IMR-90 (cell line): ENCODE data around the gene TENM3. TPM values are rescaled to one million over a fixed set of nuclear protein-coding genes. Genes with fewer than 3 reads are reported as not detected.
A peak's percentile ranks its signal among the peaks of the same experiment; 100 is the strongest.

Experiments
- ATAC-seq: fragments of 200-7000 bp; cut with Tn5 transposase; 2 replicates; pipeline ENCODE4 v1.9.1; 2020; ENCODE audit warnings: low read depth, mild to moderate bottlenecking, moderate library complexity
- BruUV-seq: library from RNA; stranded (reverse); fragments of 400-500 nt; replicated peaks from 2 replicates; lab custom pipeline; 2021; lab: Mats Ljungman, UMichigan
- CTCF ChIA-PET: fragments of 300-600 bp; formaldehyde crosslinking; extraction: SDS; loops from one replicate; lab custom pipeline; 2021; ENCODE audit warnings: antibody characterized with exemption; lab: Yijun Ruan, JAX
- POLR2A ChIA-PET: fragments of 300-600 bp; sonication (Branson Sonifier 250); formaldehyde crosslinking; loops from one replicate; lab custom pipeline; 2022; ENCODE audit warnings: antibody characterized with exemption; ENCODE audit not compliant: unreplicated experiment; lab: Charles Lee
- DNase-seq: peaks from one replicate; pipeline ENCODE4 v3.0.0; 2013
- H2AFZ ChIP-seq: replicated peaks from 2 replicates; pipeline ENCODE3; 2013; ENCODE audit warnings: low read length, mild to moderate bottlenecking; ENCODE audit not compliant: poor library complexity
- H2AK5ac ChIP-seq: 2 replicates; pipeline ENCODE4 v1.6.1; 2013; ENCODE audit warnings: low read depth, low read length, inconsistent platforms
- H2AK9ac ChIP-seq: replicated peaks from 2 replicates; pipeline ENCODE3; 2013; ENCODE audit warnings: mild to moderate bottlenecking, low read depth, low read length, moderate library complexity; ENCODE audit not compliant: poor library complexity
- H2BK120ac ChIP-seq: 2 replicates; pipeline ENCODE4 v1.6.1; 2013; ENCODE audit warnings: low read depth, low read length, inconsistent platforms
- H2BK15ac ChIP-seq: 3 replicates; pipeline ENCODE4 v1.6.1; 2013; ENCODE audit warnings: low read depth, low read length, inconsistent platforms
- H2BK20ac ChIP-seq: 2 replicates; pipeline ENCODE4 v1.6.1; 2013; ENCODE audit warnings: low read depth, mild to moderate bottlenecking, inconsistent platforms, low read length, moderate library complexity
- H2BK5ac ChIP-seq: 2 replicates; pipeline ENCODE4 v1.6.1; 2013; ENCODE audit warnings: mild to moderate bottlenecking, low read depth, low read length, inconsistent platforms; ENCODE audit not compliant: poor library complexity, severe bottlenecking
- H3K14ac ChIP-seq: replicated peaks from 2 replicates; pipeline ENCODE4 v1.6.1; 2013; ENCODE audit warnings: low read depth, low read length, inconsistent platforms
- H3K18ac ChIP-seq: 2 replicates; pipeline ENCODE4 v1.6.1; 2013; ENCODE audit warnings: low read depth, low read length, control low read depth
- H3K23ac ChIP-seq: 2 replicates; pipeline ENCODE4 v1.6.1; 2013; ENCODE audit warnings: low read depth, low read length, inconsistent platforms
- H3K27ac ChIP-seq: 2 replicates; pipeline ENCODE4 v1.5.1; 2013; ENCODE audit warnings: mild to moderate bottlenecking, control low read depth, low read length; ENCODE audit not compliant: insufficient read depth
- H3K27me3 ChIP-seq: 2 replicates; pipeline ENCODE4 v1.6.1; 2013; ENCODE audit warnings: low read length; ENCODE audit not compliant: control insufficient read depth, insufficient read depth
- H3K36me3 ChIP-seq: 2 replicates; pipeline ENCODE4 v1.6.1; 2013; ENCODE audit warnings: low read length, mixed read lengths; ENCODE audit not compliant: control insufficient read depth, insufficient read depth
- H3K4ac ChIP-seq: 2 replicates; pipeline ENCODE4 v1.6.1; 2013; ENCODE audit warnings: low read depth, low read length, inconsistent platforms
- H3K4me1 ChIP-seq: 2 replicates; pipeline ENCODE4 v1.6.1; 2013; ENCODE audit warnings: low read length, mixed read lengths; ENCODE audit not compliant: control insufficient read depth, insufficient read depth
- H3K4me2 ChIP-seq: 2 replicates; pipeline ENCODE4 v1.6.1; 2013; ENCODE audit warnings: low read depth, mild to moderate bottlenecking, control low read depth, low read length, moderate library complexity
- H3K4me3 ChIP-seq: 2 replicates; pipeline ENCODE4 v1.5.1; 2013; ENCODE audit warnings: low read depth, mild to moderate bottlenecking, control low read depth, low read length, moderate library complexity; ENCODE audit not compliant: insufficient read depth
- H3K56ac ChIP-seq: 2 replicates; pipeline ENCODE4 v1.6.1; 2013; ENCODE audit warnings: low read length, inconsistent platforms; ENCODE audit not compliant: insufficient read depth; ENCODE audit errors: extremely low read depth
- H3K79me1 ChIP-seq, 2 experiments: 2 replicates each; pipeline ENCODE4 v1.6.1; 2013; ENCODE audit warnings: low read length in 2 of 2, inconsistent platforms in 1 of 2, low read depth in 1 of 2
- H3K9ac ChIP-seq: 2 replicates; pipeline ENCODE4 v1.6.1; 2013; ENCODE audit warnings: low read depth, low read length, control low read depth
- H3K9me1 ChIP-seq: 2 replicates; pipeline ENCODE4 v1.6.1; 2013; ENCODE audit warnings: low read length, inconsistent platforms; ENCODE audit not compliant: insufficient read depth
- H3K9me3 ChIP-seq: 2 replicates; pipeline ENCODE4 v1.6.1; 2013; ENCODE audit warnings: low read length; ENCODE audit not compliant: control insufficient read depth, insufficient read depth
- H4K20me1 ChIP-seq: 2 replicates; pipeline ENCODE4 v1.6.1; 2013; ENCODE audit warnings: low read length, inconsistent platforms; ENCODE audit not compliant: insufficient read depth
- H4K5ac ChIP-seq: 2 replicates; pipeline ENCODE4 v1.6.1; 2013; ENCODE audit warnings: mild to moderate bottlenecking, low read depth, low read length, control low read depth
- H4K8ac ChIP-seq, 2 experiments: 2 replicates each; pipeline ENCODE4 v1.6.1; 2013; ENCODE audit warnings: low read depth in 2 of 2, low read length in 2 of 2, control low read depth in 1 of 2, inconsistent platforms in 1 of 2
- H4K91ac ChIP-seq: 2 replicates; pipeline ENCODE4 v1.6.1; 2013; ENCODE audit warnings: low read depth, low read length, inconsistent platforms; ENCODE audit not compliant: insufficient read depth
- BHLHE40 ChIP-seq: fragments of 150-350 bp; IDR thresholded peaks from 2 replicates; pipeline ENCODE4 v1.6.1; 2016; ENCODE audit warnings: mild to moderate bottlenecking, low read depth, low read length
- FOS ChIP-seq: fragments of 150-350 bp; IDR thresholded peaks from 2 replicates; pipeline ENCODE4 v1.6.1; 2016; ENCODE audit warnings: low read depth, low read length
- MAFK ChIP-seq: IDR thresholded peaks from 2 replicates; pipeline ENCODE4 v1.6.1; 2012; ENCODE audit warnings: low read depth, low read length, improper control_type of control experiment
- MXI1 ChIP-seq: IDR thresholded peaks from 2 replicates; pipeline ENCODE4 v1.6.1; 2012; ENCODE audit warnings: low read depth, mild to moderate bottlenecking, low read length, moderate library complexity, borderline replicate concordance
- NFE2L2 ChIP-seq: fragments of 150-350 bp; IDR thresholded peaks from 2 replicates; pipeline ENCODE4 v1.6.1; 2016; ENCODE audit warnings: low read depth, mild to moderate bottlenecking, low read length
- POLR2A ChIP-seq: IDR thresholded peaks from 2 replicates; pipeline ENCODE4 v1.6.1; 2012; ENCODE audit warnings: mild to moderate bottlenecking, low read depth, low read length
- RCOR1 ChIP-seq: IDR thresholded peaks from 2 replicates; pipeline ENCODE4 v1.6.1; 2012; ENCODE audit warnings: mild to moderate bottlenecking, low read length, improper control_type of control experiment; ENCODE audit not compliant: insufficient replicate concordance
- RFX5 ChIP-seq: IDR thresholded peaks from 2 replicates; pipeline ENCODE4 v1.8.0; 2012; ENCODE audit warnings: low read depth, mild to moderate bottlenecking, low read length, moderate library complexity
- WGBS, 2 experiments: methylation state at CpG; one replicate each; pipeline versions ENCODE4 v1.1.5 to v1.1.7; 2013; ENCODE audit warnings: missing lambda C conversion rate in 2 of 2; ENCODE audit not compliant: insufficient read length in 1 of 2; ENCODE audit errors: extremely low coverage in 2 of 2; 5-methylcytosine and 5-hydroxymethylcytosine counted together
- dilution Hi-C: fragments of 300-500 bp; cut with HindIII; formaldehyde crosslinking; loops from one replicate; pipeline ENCODE4 v1.14.3; 2018; ENCODE audit warnings: low sequenced_read_pairs; ENCODE audit not compliant: unreplicated experiment
- in situ Hi-C: fragments of 300-500 bp; cut with MboI; formaldehyde crosslinking; loops from 3 replicates; pipeline ENCODE4 v1.14.3; 2019; ENCODE audit warnings: low sequenced_read_pairs, inconsistent platforms, mixed read lengths
- intact Hi-C: fragments of 100-400 bp; cut with micrococcal nuclease; formaldehyde crosslinking; loops from 2 replicates; pipeline ENCODE4 v1.10.0; 2022
- polyA plus RNA-seq, 3 experiments: library from polyadenylated mRNA; depleted of rRNA; stranded (reverse); fragments of >200 nt; gene quantifications; 2 replicates each; pipeline ENCODE4 v1.2.3, GENCODE V29; 2012; ENCODE audit warnings: low replicate concordance in 1 of 3
- total RNA-seq: library from RNA; depleted of rRNA; stranded (reverse); fragments of >200 nt; gene quantifications from 2 replicates; pipeline ENCODE4 v1.2.3, GENCODE V29; 2012
- TF ChIP-seq, protein P1 (sequence below): conservative IDR thresholded peaks from 2 replicates; pipeline ENCODE4 v1.5.1; 2012; ENCODE audit warnings: mild to moderate bottlenecking, low read depth, low read length, improper control_type of control experiment
- TF ChIP-seq, protein P2 (sequence below): fragments of 150-350 bp; IDR thresholded peaks from 2 replicates; pipeline ENCODE4 v1.6.1; 2016; ENCODE audit warnings: low read depth, mild to moderate bottlenecking, low read length, moderate library complexity, borderline replicate concordance
- TF ChIP-seq, protein P3 (sequence below): fragments of 150-350 bp; IDR thresholded peaks from 2 replicates; pipeline ENCODE4 v1.6.1; 2017; ENCODE audit warnings: mild to moderate bottlenecking, antibody characterized with exemption, low read length, low read depth

Gene TENM3
- total and polyA plus RNA-seq, 2 of the 4 experiments (the other 2 are of a cell fraction), result 29.9 to 173 TPM

DNA sequence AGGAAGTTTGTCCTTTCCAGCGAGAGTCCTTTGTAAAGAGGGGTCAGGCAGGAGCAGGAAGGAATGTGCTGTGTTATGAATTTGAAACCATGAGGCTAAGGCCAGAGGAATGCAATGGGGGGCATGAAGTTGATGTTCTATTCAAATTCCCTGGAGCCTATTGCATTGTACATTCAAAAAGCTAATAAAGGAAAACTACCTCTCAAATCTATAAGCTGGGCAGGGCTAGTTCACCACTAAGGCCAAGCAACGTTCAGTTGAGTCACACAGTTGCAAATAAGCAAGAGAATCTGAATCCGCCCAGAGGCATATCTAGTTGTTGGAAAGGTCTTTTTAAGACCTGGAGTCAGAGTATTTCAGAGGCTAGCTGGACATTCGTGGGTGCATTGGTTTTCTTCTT lies 525.6 kb downstream of the TENM3 start:
- H3K4ac ChIP-seq, result no peak overlapping the region
- no peaks in the 10 kb centered on the region for H3K27me3 ChIP-seq
- no peak overlapping the region for H2BK120ac ChIP-seq
- H3K4me2 ChIP-seq, result no peak overlapping the region
- no peak overlapping the region for H3K23ac ChIP-seq
- no peak overlapping the region for H4K5ac ChIP-seq
- H3K9ac ChIP-seq, result no peak overlapping the region
- no peak overlapping the region for H2BK5ac ChIP-seq
- DNase-seq (peak; percentile 42), ATAC-seq (peak; percentile 36)
- no TSS peak for BruUV-seq
- 43% methylated on average over 1 of the region's 4 CpGs; no CpG with 5 or more reads in 1 of the 2 experiments for WGBS, 2 experiments
- H2AFZ ChIP-seq, result no peak overlapping the region
- no peak overlapping the region for H3K4me3 ChIP-seq
- in situ Hi-C loops (no loop called here), dilution Hi-C loops (no loop called here), intact Hi-C loops (no loop called here)
- POLR2A ChIA-PET, result no interaction called here
- H4K20me1 ChIP-seq, result no peaks in the 10 kb centered on the region
- no peaks in the 10 kb centered on the region for H3K9me3 ChIP-seq
- no peak overlapping the region for H2BK20ac ChIP-seq
- H4K91ac ChIP-seq, result no peak overlapping the region
- no peak overlapping the region for H2AK5ac ChIP-seq
- H2BK15ac ChIP-seq, result no peak overlapping the region
- peaks cover 2% of the 10 kb centered on the region for H3K4me1 ChIP-seq
- H3K14ac ChIP-seq, result no peak overlapping the region
- H3K36me3 ChIP-seq, result no peaks in the 10 kb centered on the region
- H2AK9ac ChIP-seq, result no peak overlapping the region
- H3K18ac ChIP-seq, result no peak overlapping the region
- H4K8ac ChIP-seq, result no peak overlapping the region
- CTCF ChIA-PET, result no interaction called here
- no peaks in the 10 kb centered on the region for H3K79me1 ChIP-seq
- TF ChIP-seq, protein P1, sequence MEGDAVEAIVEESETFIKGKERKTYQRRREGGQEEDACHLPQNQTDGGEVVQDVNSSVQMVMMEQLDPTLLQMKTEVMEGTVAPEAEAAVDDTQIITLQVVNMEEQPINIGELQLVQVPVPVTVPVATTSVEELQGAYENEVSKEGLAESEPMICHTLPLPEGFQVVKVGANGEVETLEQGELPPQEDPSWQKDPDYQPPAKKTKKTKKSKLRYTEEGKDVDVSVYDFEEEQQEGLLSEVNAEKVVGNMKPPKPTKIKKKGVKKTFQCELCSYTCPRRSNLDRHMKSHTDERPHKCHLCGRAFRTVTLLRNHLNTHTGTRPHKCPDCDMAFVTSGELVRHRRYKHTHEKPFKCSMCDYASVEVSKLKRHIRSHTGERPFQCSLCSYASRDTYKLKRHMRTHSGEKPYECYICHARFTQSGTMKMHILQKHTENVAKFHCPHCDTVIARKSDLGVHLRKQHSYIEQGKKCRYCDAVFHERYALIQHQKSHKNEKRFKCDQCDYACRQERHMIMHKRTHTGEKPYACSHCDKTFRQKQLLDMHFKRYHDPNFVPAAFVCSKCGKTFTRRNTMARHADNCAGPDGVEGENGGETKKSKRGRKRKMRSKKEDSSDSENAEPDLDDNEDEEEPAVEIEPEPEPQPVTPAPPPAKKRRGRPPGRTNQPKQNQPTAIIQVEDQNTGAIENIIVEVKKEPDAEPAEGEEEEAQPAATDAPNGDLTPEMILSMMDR, result no peak
- TF ChIP-seq, protein P2, sequence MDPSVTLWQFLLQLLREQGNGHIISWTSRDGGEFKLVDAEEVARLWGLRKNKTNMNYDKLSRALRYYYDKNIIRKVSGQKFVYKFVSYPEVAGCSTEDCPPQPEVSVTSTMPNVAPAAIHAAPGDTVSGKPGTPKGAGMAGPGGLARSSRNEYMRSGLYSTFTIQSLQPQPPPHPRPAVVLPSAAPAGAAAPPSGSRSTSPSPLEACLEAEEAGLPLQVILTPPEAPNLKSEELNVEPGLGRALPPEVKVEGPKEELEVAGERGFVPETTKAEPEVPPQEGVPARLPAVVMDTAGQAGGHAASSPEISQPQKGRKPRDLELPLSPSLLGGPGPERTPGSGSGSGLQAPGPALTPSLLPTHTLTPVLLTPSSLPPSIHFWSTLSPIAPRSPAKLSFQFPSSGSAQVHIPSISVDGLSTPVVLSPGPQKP, result no peak
- TF ChIP-seq RFX5 (no peak), MXI1 (no peak), BHLHE40 (no peak), MAFK (no peak), RCOR1 (no peak), FOS (no peak), NFE2L2 (no peak), POLR2A (no peak)
- TF ChIP-seq, protein P3, sequence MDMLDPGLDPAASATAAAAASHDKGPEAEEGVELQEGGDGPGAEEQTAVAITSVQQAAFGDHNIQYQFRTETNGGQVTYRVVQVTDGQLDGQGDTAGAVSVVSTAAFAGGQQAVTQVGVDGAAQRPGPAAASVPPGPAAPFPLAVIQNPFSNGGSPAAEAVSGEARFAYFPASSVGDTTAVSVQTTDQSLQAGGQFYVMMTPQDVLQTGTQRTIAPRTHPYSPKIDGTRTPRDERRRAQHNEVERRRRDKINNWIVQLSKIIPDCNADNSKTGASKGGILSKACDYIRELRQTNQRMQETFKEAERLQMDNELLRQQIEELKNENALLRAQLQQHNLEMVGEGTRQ, result no peak
- H3K9me1 ChIP-seq, result no peaks in the 10 kb centered on the region
- H3K27ac ChIP-seq, result no peak overlapping the region
- H3K56ac ChIP-seq, result no peak overlapping the region
